HG03139 (cell line): ENCODE measurements around the gene MUC12.

ENCODE experiments used
- ATAC-seq: cut with Tn5 transposase; IDR thresholded peaks from one replicate; pipeline ENCODE4 v1.9.1; 2021; ENCODE audit not compliant: unreplicated experiment

MUC12 gene

DNA sequence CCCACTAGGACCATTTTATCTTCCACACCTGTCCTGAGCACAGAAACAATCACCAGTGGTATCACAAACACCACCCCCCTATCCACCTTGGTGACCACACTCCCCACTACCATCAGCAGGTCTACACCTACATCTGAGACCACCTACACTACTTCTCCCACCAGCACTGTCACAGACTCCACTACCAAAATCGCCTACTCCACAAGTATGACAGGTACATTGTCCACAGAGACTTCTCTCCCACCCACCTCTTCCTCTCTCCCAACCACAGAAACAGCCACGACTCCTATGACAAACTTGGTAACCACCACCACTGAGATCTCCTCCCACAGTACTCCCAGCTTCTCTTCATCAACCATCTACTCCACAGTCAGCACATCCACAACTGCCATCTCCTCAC lies 16.7 kb upstream of the MUC12 start:
- no peak for ATAC-seq

GRCh38 chr7:100957832-100958421 lies 11.4 kb upstream of the MUC12 start:
- ATAC-seq: no peak

- ATAC-seq: no peak
Measured at GRCh38 chr7:100959894-100960293, 9.5 kb upstream of the MUC12 start.

- ATAC-seq: no peak
Measured at GRCh38 chr7:100962537-100962936, 6.8 kb upstream of the MUC12 start.

DNA sequence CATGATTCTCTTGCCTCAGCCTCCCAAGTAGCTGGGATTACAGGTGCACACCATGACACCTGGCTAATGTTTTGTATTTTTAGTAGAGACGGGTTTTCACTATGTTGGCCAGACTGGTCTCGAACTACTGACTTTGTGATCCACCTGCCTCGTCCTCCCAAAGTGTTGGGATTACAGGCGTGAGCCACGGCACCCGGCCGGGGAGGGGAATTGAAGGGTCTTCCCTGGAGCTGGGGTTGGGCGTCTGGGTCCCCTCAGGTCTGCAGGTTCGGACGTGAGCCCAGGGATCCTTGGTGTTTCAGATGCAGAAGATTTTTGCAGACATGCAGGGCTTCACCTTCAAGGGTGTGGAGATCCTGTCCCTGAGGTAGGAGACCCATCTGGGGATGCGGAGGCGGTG lies 6.0 kb upstream of the MUC12 start:
- no peak for ATAC-seq

GRCh38 chr7:100963874-100964273 lies 5.5 kb upstream of the MUC12 start:
- ATAC-seq: no peak

GRCh38 chr7:100964630-100965029 lies 4.7 kb upstream of the MUC12 start:
- no peak for ATAC-seq

- ATAC-seq: no peak
Measured at GRCh38 chr7:100965045-100965722, 4.2 kb upstream of the MUC12 start.

DNA sequence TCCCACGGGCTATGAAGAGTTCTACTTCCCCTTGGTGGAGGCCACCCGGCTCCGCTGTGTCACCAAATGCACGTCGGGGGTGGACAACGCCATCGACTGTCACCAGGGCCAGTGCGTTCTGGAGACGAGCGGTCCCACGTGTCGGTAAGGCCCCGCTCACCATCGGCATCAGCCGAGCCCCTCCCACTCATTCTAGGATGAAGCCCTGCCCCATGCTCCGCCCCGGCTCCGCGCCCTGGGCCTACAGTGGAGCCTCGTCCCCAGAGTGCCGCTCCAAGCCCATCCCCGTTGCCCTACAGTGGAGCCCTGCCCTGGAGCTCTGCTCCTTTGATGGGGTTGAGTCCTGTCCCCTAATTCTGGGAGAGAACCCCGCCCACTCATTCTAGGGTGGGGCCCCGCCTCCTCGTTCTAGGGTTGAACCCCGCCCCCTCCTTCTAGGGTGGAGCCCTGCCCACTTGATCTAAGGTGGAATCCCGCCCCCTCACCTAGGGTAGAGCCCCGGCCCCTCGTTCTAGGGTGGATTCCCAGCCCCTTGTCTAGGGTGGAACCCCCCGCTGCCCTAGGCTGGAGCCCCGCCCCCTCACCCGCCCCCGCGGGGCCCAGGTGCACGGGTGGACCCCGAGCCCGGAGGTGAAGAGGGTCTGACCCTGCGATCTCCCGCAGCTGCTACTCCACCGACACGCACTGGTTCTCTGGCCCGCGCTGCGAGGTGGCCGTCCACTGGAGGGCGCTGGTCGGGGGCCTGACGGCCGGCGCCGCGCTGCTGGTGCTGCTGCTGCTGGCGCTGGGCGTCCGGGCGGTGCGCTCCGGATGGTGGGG lies 3.4 kb upstream of the MUC12 start:
- peak; percentile 64 for ATAC-seq

DNA sequence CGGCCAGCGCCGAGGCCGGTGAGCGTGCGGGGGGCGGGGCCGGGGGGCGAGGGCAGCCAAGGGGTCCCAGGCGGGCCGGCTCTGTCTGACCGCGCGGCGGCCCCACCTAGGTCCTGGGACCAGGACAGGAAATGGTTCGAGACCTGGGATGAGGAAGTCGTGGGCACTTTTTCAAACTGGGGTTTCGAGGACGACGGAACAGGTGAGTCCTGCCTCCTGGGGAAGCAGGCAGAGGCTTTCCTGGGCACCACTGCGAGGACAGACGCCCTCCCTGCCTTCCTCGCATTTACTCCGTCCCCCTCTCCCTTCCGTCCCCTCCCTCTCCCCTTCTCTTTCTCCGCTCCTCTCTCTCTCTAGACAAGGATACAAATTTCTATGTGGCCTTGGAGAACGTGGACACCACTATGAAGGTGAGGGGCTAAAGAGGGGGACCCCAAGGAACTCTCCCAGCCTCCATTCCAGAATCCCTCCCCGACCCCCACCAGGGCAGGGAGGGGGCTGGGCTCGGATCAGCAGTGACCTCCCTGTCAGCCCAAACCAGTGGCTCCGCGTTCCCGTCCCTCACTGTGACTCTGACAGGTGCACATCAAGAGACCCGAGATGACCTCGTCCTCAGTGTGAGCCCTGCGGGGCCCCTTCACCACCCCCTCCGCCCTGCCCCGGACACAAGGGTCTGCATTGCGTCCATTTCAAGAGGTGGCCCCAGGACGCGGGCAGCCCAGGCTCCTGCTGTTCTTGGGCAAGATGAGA lies 2.6 kb upstream of the MUC12 start:
- no peak for ATAC-seq

DNA sequence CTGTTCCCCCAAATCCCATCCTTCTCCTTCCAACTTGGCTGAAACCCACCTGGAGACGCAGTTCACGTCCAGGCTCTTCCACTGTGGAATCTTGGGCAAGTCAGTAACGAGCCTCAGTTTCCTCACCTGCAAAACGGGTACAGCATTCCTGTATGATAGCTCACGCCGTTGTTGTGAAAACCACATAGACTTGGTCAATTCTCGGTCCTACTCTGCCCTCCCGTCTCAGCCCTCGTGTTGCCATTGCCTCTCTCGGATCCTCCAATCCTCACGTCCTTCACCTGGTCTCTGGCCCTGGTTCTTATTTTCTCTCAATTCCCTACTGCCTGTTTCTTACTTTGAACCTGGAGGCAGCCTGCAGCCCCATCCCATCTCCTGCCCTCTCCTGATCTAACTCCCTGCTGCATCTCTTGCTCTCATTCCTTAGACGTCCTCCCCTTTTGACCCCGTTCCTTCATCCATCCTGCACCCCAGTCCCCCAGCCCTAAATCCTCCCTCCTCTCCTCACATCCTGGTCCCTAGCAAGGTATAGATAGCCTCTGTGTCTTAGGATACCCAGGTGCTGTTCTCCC lies 2.0 kb upstream of the MUC12 start:
- ATAC-seq: no peak

GRCh38 chr7:100968031-100968430 lies 1.3 kb upstream of the MUC12 start:
- no peak for ATAC-seq

DNA sequence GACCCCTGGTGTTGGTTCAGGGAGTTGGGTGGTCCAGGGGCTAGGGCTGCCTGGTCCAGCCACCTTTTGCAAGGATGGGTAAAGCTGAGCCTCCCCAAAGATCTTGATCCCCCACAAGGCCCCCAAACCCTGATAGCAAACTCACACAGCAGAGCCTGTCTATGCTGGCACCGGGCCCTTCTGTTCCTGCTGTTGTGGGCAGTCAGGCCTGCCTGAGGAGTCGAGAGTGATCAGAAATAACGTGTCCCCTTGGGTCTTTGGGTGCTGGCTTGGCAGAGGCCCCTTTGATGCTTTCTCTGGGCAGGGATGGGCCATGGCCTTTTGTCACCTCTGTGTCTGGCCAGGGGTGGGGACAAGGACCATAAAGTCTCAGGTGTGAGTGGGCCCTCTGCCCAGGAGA lies 715 bp upstream of the MUC12 start:
- no peak for ATAC-seq

DNA sequence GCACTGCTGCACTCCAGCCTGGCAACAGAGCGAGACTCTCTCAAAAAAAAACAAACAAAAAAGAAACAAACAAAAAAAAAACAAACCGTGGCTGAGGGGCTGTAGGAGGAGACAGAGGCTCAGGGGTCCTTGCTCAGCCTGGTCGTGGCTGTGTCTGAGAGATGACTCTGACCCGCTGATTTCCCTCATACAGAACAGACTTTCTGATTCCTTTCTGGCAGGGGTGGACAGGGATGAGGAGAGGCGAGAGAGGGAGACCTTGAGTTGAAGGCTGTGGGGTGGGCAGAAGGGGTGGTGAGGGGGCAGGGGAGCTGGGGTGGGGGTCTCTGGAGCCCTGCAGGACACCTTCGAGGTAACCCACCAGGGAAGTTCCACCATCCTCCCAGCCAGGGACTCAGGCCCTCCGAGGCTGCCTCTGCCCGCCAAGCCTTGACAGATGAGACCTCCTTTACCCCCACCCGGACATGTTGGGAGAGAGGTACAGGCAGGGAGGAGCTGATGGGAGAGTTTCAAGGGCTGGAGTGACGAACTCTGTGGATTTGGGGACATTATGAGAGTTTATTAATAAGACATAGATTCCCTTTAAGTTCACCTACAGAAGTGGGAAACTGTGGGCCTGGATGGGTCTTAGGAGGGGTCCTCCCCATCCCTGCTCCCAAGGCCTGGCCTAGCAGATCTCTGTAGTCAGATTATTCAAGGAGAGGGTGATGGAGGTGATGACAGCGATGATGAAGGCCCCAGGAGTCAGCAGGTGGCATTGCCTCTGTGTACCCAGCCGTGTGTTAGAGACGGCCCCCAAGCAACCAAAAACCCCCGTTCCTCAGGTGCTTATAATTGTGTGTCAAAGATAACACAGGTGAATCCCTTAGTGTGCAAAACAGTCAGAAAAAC lies 2.0 kb downstream of the MUC12 start:
- no peak for ATAC-seq

GRCh38 chr7:100972002-100972347 lies 2.6 kb downstream of the MUC12 start:
- ATAC-seq: no peak

- ATAC-seq: no peak
Measured at GRCh38 chr7:100974021-100974420, 4.7 kb downstream of the MUC12 start.

DNA sequence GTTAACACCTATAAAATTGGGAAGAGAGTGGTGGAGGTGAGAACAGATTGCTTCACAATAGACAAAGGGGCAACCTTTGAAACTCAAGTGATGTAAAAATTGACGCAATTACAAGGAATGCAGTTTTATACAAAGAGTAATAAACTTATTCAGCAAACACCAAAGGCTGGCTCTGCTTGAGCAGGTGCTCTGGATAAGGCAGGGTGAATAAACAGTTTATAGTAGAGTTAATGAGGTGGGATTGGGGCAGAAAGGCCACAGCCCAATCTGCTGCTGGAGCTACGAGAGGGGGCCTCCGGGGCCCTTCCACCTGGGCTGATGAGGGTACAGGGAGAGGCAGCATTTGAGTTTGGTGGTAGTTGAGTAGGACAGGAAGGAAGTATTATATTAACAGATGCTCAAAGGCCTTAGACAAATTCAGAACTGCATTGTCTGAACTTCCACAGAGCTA lies 6.0 kb downstream of the MUC12 start:
- no peak for ATAC-seq

DNA sequence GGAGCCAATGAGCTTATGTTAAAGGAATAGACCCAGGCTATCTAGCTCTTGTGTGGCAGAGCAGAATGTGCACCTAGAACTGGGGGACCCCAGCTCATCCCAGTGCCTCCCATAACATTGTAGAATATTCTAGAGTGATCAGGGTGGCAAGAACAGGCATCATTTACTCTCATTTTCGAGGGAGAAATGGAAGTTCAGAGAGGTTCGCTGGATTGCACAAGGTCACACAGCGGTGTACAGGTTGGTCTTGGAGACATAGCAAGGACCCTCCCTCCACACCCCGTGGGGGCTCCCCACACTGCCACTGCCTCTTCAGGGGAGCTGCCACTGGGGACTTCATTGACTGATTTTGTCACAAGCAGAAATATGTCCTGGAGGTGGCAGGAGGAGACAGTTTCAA lies 8.9 kb downstream of the MUC12 start:
- ATAC-seq: no peak

DNA sequence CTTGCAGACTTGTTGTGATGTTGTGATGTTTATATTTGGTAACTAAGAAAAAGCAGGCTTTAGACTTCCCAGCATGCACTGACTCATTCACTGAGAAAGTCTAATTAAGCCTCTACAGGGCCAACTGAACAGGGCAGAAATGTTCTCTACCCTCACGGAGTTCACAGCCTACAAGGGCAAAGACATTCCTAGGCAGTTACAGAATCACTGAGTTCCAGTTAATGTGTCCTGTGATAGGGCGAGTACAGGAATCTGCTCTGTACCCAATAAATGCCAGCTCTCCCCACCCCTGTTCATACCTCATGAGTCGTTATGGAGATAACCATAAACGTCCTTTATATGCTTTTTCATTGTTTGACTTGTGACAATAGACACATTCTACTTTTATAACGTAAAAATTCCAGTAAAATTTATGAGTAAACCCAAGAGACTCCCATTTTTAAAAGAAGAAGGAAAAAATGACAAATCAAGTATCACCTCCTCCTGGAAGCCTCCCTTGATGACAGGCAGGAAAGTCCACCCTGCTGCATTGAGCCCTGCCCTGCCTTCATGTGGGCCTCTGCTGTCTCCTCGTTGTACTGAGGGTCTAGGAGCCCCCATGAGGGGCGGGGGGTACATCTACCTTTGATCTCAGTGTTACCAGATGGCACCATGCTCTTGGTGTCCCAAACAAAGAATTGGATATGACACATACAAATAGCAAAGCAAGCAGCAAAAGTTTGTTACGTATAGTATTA lies 14.3 kb downstream of the MUC12 start:
- no peak for ATAC-seq
